HCT116 (cell line): ENCODE data around the gene PRKN.

ENCODE experiments used
- EGR1 ChIP-seq: IDR thresholded peaks from 2 replicates; pipeline ENCODE4 v1.6.1; 2012; ENCODE audit warnings: low read depth
- EZH2 ChIP-seq: fragments of 200-600 bp; sonication (generic); IDR thresholded peaks from 2 replicates; pipeline ENCODE4 v1.6.1; 2017; ENCODE audit warnings: antibody characterized with exemption, mixed run types
- EZH2phosphoT487 ChIP-seq: fragments of 200-600 bp; IDR thresholded peaks from 2 replicates; pipeline ENCODE4 v1.6.1; 2018; ENCODE audit warnings: antibody characterized with exemption, borderline replicate concordance
- POLR2A ChIP-seq: IDR thresholded peaks from 2 replicates; pipeline ENCODE4 v1.7.0; 2011; ENCODE audit warnings: borderline replicate concordance; ENCODE audit not compliant: insufficient read depth, insufficient read length; ENCODE audit errors: extremely low read depth
- POLR2AphosphoS5 ChIP-seq: IDR thresholded peaks from 2 replicates; pipeline ENCODE4 v1.6.1; 2011; ENCODE audit warnings: mild to moderate bottlenecking, low read depth, low read length, moderate library complexity
- SIN3A ChIP-seq: IDR thresholded peaks from 2 replicates; pipeline ENCODE4 v1.6.1; 2012; ENCODE audit warnings: low read depth
- TF ChIP-seq, protein P1 (sequence below), 3 experiments: fragments of 200-600 bp in 1 of 3; sonication (generic) in 1 of 3; IDR thresholded peaks in 2 of 3; conservative IDR thresholded peaks in 1 of 3; 2 replicates each; pipeline ENCODE4 v1.5.1; 2012 to 2017; ENCODE audit warnings: low read depth in 2 of 3, low read length in 2 of 3, antibody characterized with exemption in 1 of 3, borderline replicate concordance in 1 of 3, control low read depth in 1 of 3, mild to moderate bottlenecking in 1 of 3, mixed read lengths in 1 of 3, mixed run types in 1 of 3, moderate library complexity in 1 of 3; ENCODE audit not compliant: insufficient read depth in 1 of 3
- TF ChIP-seq, protein P2 (sequence below): IDR thresholded peaks from 2 replicates; pipeline ENCODE4 v1.6.1; 2011; ENCODE audit warnings: mild to moderate bottlenecking, low read length, moderate library complexity; ENCODE audit not compliant: insufficient replicate concordance; ENCODE audit errors: extremely low read depth
- TF ChIP-seq, protein P3 (sequence below): IDR thresholded peaks from 2 replicates; pipeline ENCODE4 v1.6.1; 2012

DNA sequence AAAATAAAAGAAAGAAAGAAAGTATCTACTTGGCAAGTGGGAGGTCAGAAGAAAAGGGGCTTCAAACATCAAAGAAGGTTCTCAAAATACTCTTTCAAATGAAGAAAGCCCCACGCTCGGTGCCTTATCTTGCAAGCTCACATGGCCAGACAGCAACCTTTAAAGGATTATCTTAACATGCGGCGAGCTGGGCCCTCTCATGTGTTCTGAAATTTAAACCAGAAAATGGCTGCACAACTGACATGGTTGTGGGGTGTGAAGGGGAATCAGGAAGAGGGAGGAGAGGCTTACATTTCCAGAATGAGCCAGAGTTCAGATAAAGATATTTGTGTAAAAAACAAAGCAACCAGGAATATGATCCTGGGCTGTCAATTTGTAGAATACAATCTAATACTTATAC is 363.1 kb downstream of the PRKN start:
- TF ChIP-seq POLR2A, result no peak
- TF ChIP-seq, protein P1, sequence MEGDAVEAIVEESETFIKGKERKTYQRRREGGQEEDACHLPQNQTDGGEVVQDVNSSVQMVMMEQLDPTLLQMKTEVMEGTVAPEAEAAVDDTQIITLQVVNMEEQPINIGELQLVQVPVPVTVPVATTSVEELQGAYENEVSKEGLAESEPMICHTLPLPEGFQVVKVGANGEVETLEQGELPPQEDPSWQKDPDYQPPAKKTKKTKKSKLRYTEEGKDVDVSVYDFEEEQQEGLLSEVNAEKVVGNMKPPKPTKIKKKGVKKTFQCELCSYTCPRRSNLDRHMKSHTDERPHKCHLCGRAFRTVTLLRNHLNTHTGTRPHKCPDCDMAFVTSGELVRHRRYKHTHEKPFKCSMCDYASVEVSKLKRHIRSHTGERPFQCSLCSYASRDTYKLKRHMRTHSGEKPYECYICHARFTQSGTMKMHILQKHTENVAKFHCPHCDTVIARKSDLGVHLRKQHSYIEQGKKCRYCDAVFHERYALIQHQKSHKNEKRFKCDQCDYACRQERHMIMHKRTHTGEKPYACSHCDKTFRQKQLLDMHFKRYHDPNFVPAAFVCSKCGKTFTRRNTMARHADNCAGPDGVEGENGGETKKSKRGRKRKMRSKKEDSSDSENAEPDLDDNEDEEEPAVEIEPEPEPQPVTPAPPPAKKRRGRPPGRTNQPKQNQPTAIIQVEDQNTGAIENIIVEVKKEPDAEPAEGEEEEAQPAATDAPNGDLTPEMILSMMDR (IDR thresholded peaks at IDR 0.05 in 2 of 3, conservative IDR thresholded peaks at IDR 0.05 in 1 of 3; ENCODE audit: borderline replicate concordance in 1 of 3, insufficient read depth in 1 of 3, low read depth in 2 of 3, low read length in 2 of 3), result no peak
- TF ChIP-seq, protein P2, sequence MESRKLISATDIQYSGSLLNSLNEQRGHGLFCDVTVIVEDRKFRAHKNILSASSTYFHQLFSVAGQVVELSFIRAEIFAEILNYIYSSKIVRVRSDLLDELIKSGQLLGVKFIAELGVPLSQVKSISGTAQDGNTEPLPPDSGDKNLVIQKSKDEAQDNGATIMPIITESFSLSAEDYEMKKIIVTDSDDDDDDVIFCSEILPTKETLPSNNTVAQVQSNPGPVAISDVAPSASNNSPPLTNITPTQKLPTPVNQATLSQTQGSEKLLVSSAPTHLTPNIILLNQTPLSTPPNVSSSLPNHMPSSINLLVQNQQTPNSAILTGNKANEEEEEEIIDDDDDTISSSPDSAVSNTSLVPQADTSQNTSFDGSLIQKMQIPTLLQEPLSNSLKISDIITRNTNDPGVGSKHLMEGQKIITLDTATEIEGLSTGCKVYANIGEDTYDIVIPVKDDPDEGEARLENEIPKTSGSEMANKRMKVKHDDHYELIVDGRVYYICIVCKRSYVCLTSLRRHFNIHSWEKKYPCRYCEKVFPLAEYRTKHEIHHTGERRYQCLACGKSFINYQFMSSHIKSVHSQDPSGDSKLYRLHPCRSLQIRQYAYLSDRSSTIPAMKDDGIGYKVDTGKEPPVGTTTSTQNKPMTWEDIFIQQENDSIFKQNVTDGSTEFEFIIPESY, result no peak
- TF ChIP-seq EZH2phosphoT487, result no peak
- no peak for TF ChIP-seq SIN3A
- no peak for TF ChIP-seq EZH2
- no peak for TF ChIP-seq EGR1
- no peak for TF ChIP-seq POLR2AphosphoS5
- TF ChIP-seq, protein P3, sequence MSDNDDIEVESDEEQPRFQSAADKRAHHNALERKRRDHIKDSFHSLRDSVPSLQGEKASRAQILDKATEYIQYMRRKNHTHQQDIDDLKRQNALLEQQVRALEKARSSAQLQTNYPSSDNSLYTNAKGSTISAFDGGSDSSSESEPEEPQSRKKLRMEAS, result no peak
